SK-N-SH (cell line): ENCODE results near the gene AOAH.

Experiments used
- JUND ChIP-seq: IDR thresholded peaks from 2 replicates; pipeline ENCODE4 v1.4.0; 2012
- MAX ChIP-seq: IDR thresholded peaks from 2 replicates; pipeline ENCODE4 v1.4.0; 2012; ENCODE audit warnings: low read depth
- SIN3A ChIP-seq: IDR thresholded peaks from 2 replicates; pipeline ENCODE4 v1.6.1; 2012; ENCODE audit warnings: low read depth, mild to moderate bottlenecking, low read length, moderate library complexity, borderline replicate concordance
- TAF1 ChIP-seq: IDR thresholded peaks from 2 replicates; pipeline ENCODE4 v1.6.1; 2012; ENCODE audit warnings: low read depth, mild to moderate bottlenecking, low read length, moderate library complexity, borderline replicate concordance
- TF ChIP-seq, protein P1 (sequence below): fragments of 200-600 bp; sonication (generic); IDR thresholded peaks from 2 replicates; pipeline ENCODE4 v1.6.1; 2017; ENCODE audit warnings: antibody characterized with exemption, mild to moderate bottlenecking, moderate library complexity

DNA sequence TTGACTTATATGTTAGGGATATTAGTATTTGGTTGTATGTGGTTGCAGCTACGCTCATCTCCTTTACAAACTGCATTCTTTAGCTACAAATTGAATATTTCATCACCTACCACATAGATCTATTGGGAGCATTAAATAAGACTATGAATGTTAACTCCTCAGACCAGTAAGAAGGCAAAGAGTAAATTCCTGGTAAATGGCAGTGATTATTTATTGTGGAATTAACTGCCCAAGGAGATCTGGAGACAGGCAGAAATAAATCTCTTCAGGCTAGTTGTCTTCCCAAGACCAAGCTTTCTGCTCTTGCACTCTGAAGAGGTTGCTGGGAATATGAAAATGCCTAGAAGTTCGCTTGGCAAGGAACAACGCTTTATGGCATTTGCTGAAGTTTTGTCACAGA is 260.0 kb downstream of the AOAH start:
- TF ChIP-seq, protein P1, sequence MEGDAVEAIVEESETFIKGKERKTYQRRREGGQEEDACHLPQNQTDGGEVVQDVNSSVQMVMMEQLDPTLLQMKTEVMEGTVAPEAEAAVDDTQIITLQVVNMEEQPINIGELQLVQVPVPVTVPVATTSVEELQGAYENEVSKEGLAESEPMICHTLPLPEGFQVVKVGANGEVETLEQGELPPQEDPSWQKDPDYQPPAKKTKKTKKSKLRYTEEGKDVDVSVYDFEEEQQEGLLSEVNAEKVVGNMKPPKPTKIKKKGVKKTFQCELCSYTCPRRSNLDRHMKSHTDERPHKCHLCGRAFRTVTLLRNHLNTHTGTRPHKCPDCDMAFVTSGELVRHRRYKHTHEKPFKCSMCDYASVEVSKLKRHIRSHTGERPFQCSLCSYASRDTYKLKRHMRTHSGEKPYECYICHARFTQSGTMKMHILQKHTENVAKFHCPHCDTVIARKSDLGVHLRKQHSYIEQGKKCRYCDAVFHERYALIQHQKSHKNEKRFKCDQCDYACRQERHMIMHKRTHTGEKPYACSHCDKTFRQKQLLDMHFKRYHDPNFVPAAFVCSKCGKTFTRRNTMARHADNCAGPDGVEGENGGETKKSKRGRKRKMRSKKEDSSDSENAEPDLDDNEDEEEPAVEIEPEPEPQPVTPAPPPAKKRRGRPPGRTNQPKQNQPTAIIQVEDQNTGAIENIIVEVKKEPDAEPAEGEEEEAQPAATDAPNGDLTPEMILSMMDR, result no peak
- TF ChIP-seq JUND (no peak), SIN3A (no peak), MAX (no peak), TAF1 (no peak)
